Measurements from ENCODE around the gene ETV4. TPM values are rescaled to one million over a fixed set of nuclear protein-coding genes. Genes with fewer than 3 reads are reported as not detected.

ETV4 gene
- total RNA-seq, 2 experiments from 2014 or later: 5.0 to 5.4 TPM

- Mint-ChIP-seq H3K9me3 (no peaks in the 10 kb centered on the region), H3K27me3 (no peaks in the 10 kb centered on the region), H3K27ac (no peak overlapping the region), H3K36me3 (ENCODE audit: low read depth) (no peaks in the 10 kb centered on the region), H3K4me3 (no peak overlapping the region), H3K4me1 (ENCODE audit: low read depth) (peaks cover 7% of the 10 kb centered on the region)
- ATAC-seq (no peak), DNase-seq (no peak)
- intact Hi-C loops (cut with micrococcal nuclease): no loop called here
- no peak for TF ChIP-seq CTCF (IDR thresholded peaks at IDR 0.05)
- CTCF ChIA-PET: no interaction called here
- POLR2A ChIA-PET: no interaction called here
These were observed 12.4 kb downstream of the ETV4 start for GRCh38 chr17:43533699-43534098.

GRCh38 chr17:43532581-43532980 is 13.6 kb downstream of the ETV4 start:
- intact Hi-C loops (cut with micrococcal nuclease): no loop called here
- CTCF ChIA-PET: no interaction called here

GRCh38 chr17:43531955-43532354 is 14.2 kb downstream of the ETV4 start:
- ChIA-PET POLR2A (no interaction called here), CTCF (no interaction called here)
- Mint-ChIP-seq H3K27me3 (no peaks in the 10 kb centered on the region), H3K9me3 (no peaks in the 10 kb centered on the region), H3K27ac (no peak overlapping the region), H3K36me3 (ENCODE audit: low read depth) (no peaks in the 10 kb centered on the region), H3K4me3 (no peak overlapping the region), H3K4me1 (ENCODE audit: low read depth) (peaks cover 7% of the 10 kb centered on the region)
- intact Hi-C loops (cut with micrococcal nuclease): no loop called here
- ATAC-seq: no peak
- peak; percentile 13 for DNase-seq
- no peak for TF ChIP-seq CTCF (IDR thresholded peaks at IDR 0.05)

More at GRCh38 chr17:43532581-43532980, 13.6 kb downstream of the ETV4 start:
- no peak overlapping the region for H3K27ac Mint-ChIP-seq
- H3K4me1 Mint-ChIP-seq (ENCODE audit: low read depth): peaks cover 7% of the 10 kb centered on the region
- H3K27me3 Mint-ChIP-seq: no peaks in the 10 kb centered on the region
- POLR2A ChIA-PET: no interaction called here
- no peak for DNase-seq
- no peaks in the 10 kb centered on the region for H3K36me3 Mint-ChIP-seq (ENCODE audit: low read depth)
- no peak for TF ChIP-seq CTCF (IDR thresholded peaks at IDR 0.05)
- ATAC-seq: no peak
- H3K4me3 Mint-ChIP-seq: no peak overlapping the region
- no peaks in the 10 kb centered on the region for H3K9me3 Mint-ChIP-seq

- Mint-ChIP-seq H3K27me3 (no peaks in the 10 kb centered on the region), H3K9me3 (no peaks in the 10 kb centered on the region), H3K36me3 (ENCODE audit: low read depth) (no peaks in the 10 kb centered on the region), H3K27ac (no peak overlapping the region), H3K4me3 (no peak overlapping the region), H3K4me1 (ENCODE audit: low read depth) (peaks cover 1% of the 10 kb centered on the region)
- intact Hi-C loops (cut with micrococcal nuclease): no loop called here
- DNase-seq: no peak
- no peak for ATAC-seq
- ChIA-PET CTCF (interaction anchor here (1.0 to 1.3 kb wide), 2 partner anchors 13 to 47 kb away, joined by 3 read pairs; partner anchors contain the start of gene DHX8), POLR2A (no interaction called here)
- TF ChIP-seq CTCF (IDR thresholded peaks at IDR 0.05): no peak
These were observed 15.1 kb downstream of the ETV4 start for GRCh38 chr17:43531082-43531378.

- intact Hi-C loops (cut with micrococcal nuclease): no loop called here
- Mint-ChIP-seq H3K9me3 (no peaks in the 10 kb centered on the region), H3K27me3 (no peaks in the 10 kb centered on the region), H3K4me3 (no peak overlapping the region), H3K4me1 (ENCODE audit: low read depth) (no peaks in the 10 kb centered on the region), H3K36me3 (ENCODE audit: low read depth) (no peaks in the 10 kb centered on the region), H3K27ac (no peak overlapping the region)
- ChIA-PET CTCF (interaction anchor here (1.0 to 1.3 kb wide), 2 partner anchors 13 to 47 kb away, joined by 3 read pairs; partner anchors contain the start of gene DHX8), POLR2A (no interaction called here)
- DNase-seq: no peak
- no peak for ATAC-seq
- no peak for TF ChIP-seq CTCF (IDR thresholded peaks at IDR 0.05)
These were observed 15.7 kb downstream of the ETV4 start for GRCh38 chr17:43530288-43531081.
